ENCODE data around the gene RPRD1B.
A peak's percentile ranks its signal among the peaks of the same experiment; 100 is the strongest.
"Not testable (repeated sequence)": the region's sequence is repeated elsewhere in the genome, so short reads cannot be mapped to it uniquely, and the experiment has no call there.

Gene RPRD1B

GRCh38 chr20:38001173-38001875, 32.2 kb upstream of the RPRD1B start:
- peak; percentile 63 for DNase-seq (ENCODE audit: low spot score)

- no peak for DNase-seq (ENCODE audit: low spot score)
Observed at GRCh38 chr20:38001981-38002380, 31.6 kb upstream of the RPRD1B start.

GRCh38 chr20:38002422-38002821, 31.1 kb upstream of the RPRD1B start:
- no peak for DNase-seq (ENCODE audit: low spot score)

GRCh38 chr20:38004416-38004815, 29.1 kb upstream of the RPRD1B start:
- DNase-seq (ENCODE audit: low spot score): no peak

- no peak for DNase-seq (ENCODE audit: low spot score)
Observed at GRCh38 chr20:38005903-38006302, 27.6 kb upstream of the RPRD1B start.

- no peak for DNase-seq (ENCODE audit: low spot score)
Observed at GRCh38 chr20:38007526-38007925, 26.0 kb upstream of the RPRD1B start.

GRCh38 chr20:38008233-38008944, 25.2 kb upstream of the RPRD1B start:
- DNase-seq (ENCODE audit: low spot score): no peak

- not testable (repeated sequence) for DNase-seq (ENCODE audit: low spot score)
Observed at GRCh38 chr20:38009416-38009815, 24.1 kb upstream of the RPRD1B start.

- DNase-seq (ENCODE audit: low spot score): no peak
Observed at GRCh38 chr20:38011696-38012095, 21.9 kb upstream of the RPRD1B start.

GRCh38 chr20:38012332-38012731, 21.2 kb upstream of the RPRD1B start:
- no peak for DNase-seq (ENCODE audit: low spot score)

- DNase-seq (ENCODE audit: low spot score): no peak
Observed at GRCh38 chr20:38013887-38014286, 19.7 kb upstream of the RPRD1B start.

GRCh38 chr20:38017959-38018358, 15.6 kb upstream of the RPRD1B start:
- no peak for DNase-seq (ENCODE audit: low spot score)

- DNase-seq (ENCODE audit: low spot score): no peak
Observed at GRCh38 chr20:38018385-38018784, 15.2 kb upstream of the RPRD1B start.

- DNase-seq (ENCODE audit: low spot score): no peak
Observed at GRCh38 chr20:38021087-38021772, 12.3 kb upstream of the RPRD1B start.

- no peak for DNase-seq (ENCODE audit: low spot score)
Observed at GRCh38 chr20:38023181-38024001, 10.2 kb upstream of the RPRD1B start.

GRCh38 chr20:38024496-38024895, 9.1 kb upstream of the RPRD1B start:
- DNase-seq (ENCODE audit: low spot score): no peak

- no peak for DNase-seq (ENCODE audit: low spot score)
Observed at GRCh38 chr20:38029453-38029852, 4.1 kb upstream of the RPRD1B start.

- peak; percentile 66 for DNase-seq (ENCODE audit: low spot score)
Observed at GRCh38 chr20:38031957-38032356, 1.6 kb upstream of the RPRD1B start.

- DNase-seq (ENCODE audit: low spot score): peak; percentile 49
Observed at GRCh38 chr20:38032585-38033329, 789 bp upstream of the RPRD1B start.

GRCh38 chr20:38034108-38034649, 633 bp downstream of the RPRD1B start:
- DNase-seq (ENCODE audit: low spot score): peak; percentile 38

GRCh38 chr20:38034961-38035360, 1.4 kb downstream of the RPRD1B start:
- DNase-seq (ENCODE audit: low spot score): peak; percentile 85

Data from RKO (cell line).